ENCODE measurements around the gene PIGW.

The PIGW gene

GRCh38 chr17:36547776-36548175, 13.0 kb downstream of the PIGW start:
- no peak overlapping the region for H3K4me3 ChIP-seq (ENCODE audit: severe bottlenecking)
- peaks cover 63% of the 10 kb centered on the region for H3K36me3 ChIP-seq (ENCODE audit: low read depth)
- H3K9me3 ChIP-seq (ENCODE audit: severe bottlenecking) = no peaks in the 10 kb centered on the region
- no peaks in the 10 kb centered on the region for H3K27me3 ChIP-seq (ENCODE audit: insufficient read depth, poor library complexity, severe bottlenecking)
- TF ChIP-seq CTCF (IDR thresholded peaks at IDR 0.05; ENCODE audit: poor library complexity, severe bottlenecking) = no peak
- H3K4me1 ChIP-seq (ENCODE audit: insufficient read depth, poor library complexity, severe bottlenecking) = peaks cover 22% of the 10 kb centered on the region
- DNase-seq (ENCODE audit: low spot score) (no peak), ATAC-seq (ENCODE audit: low read depth) (no peak)
- H3K27ac ChIP-seq (ENCODE audit: poor library complexity, severe bottlenecking) = peak overlapping the region; percentile 88

GRCh38 chr17:36550491-36551417, 16.0 kb downstream of the PIGW start:
- peaks cover 86% of the 10 kb centered on the region for H3K36me3 ChIP-seq (ENCODE audit: low read depth)
- H3K27me3 ChIP-seq (ENCODE audit: insufficient read depth, poor library complexity, severe bottlenecking) = no peaks in the 10 kb centered on the region
- H3K27ac ChIP-seq (ENCODE audit: poor library complexity, severe bottlenecking) = no peak overlapping the region
- no peak overlapping the region for H3K4me3 ChIP-seq (ENCODE audit: severe bottlenecking)
- no peak for DNase-seq (ENCODE audit: low spot score)
- no peaks in the 10 kb centered on the region for H3K9me3 ChIP-seq (ENCODE audit: severe bottlenecking)
- peaks cover 18% of the 10 kb centered on the region for H3K4me1 ChIP-seq (ENCODE audit: insufficient read depth, poor library complexity, severe bottlenecking)
- no peak for TF ChIP-seq CTCF (IDR thresholded peaks at IDR 0.05; ENCODE audit: poor library complexity, severe bottlenecking)
- no peak for ATAC-seq (ENCODE audit: low read depth)

- peaks cover 2% of the 10 kb centered on the region for H3K4me1 ChIP-seq (ENCODE audit: insufficient read depth, poor library complexity, severe bottlenecking)
- TF ChIP-seq CTCF (IDR thresholded peaks at IDR 0.05; ENCODE audit: poor library complexity, severe bottlenecking) = no peak
- no peaks in the 10 kb centered on the region for H3K27me3 ChIP-seq (ENCODE audit: insufficient read depth, poor library complexity, severe bottlenecking)
- H3K27ac ChIP-seq (ENCODE audit: poor library complexity, severe bottlenecking) = no peak overlapping the region
- no peak overlapping the region for H3K4me3 ChIP-seq (ENCODE audit: severe bottlenecking)
- H3K9me3 ChIP-seq (ENCODE audit: severe bottlenecking) = no peaks in the 10 kb centered on the region
- peaks cover 84% of the 10 kb centered on the region for H3K36me3 ChIP-seq (ENCODE audit: low read depth)
- ATAC-seq (ENCODE audit: low read depth) (no peak), DNase-seq (ENCODE audit: low spot score) (no peak)
Observed at GRCh38 chr17:36553459-36553858, 18.7 kb downstream of the PIGW start.

- no peaks in the 10 kb centered on the region for H3K27me3 ChIP-seq (ENCODE audit: insufficient read depth, poor library complexity, severe bottlenecking)
- peaks cover 97% of the 10 kb centered on the region for H3K36me3 ChIP-seq (ENCODE audit: low read depth)
- no peak for TF ChIP-seq CTCF (IDR thresholded peaks at IDR 0.05; ENCODE audit: poor library complexity, severe bottlenecking)
- DNase-seq (ENCODE audit: low spot score) = no peak
- H3K4me3 ChIP-seq (ENCODE audit: severe bottlenecking) = no peak overlapping the region
- no peak overlapping the region for H3K27ac ChIP-seq (ENCODE audit: poor library complexity, severe bottlenecking)
- no peak for ATAC-seq (ENCODE audit: low read depth)
- no peaks in the 10 kb centered on the region for H3K9me3 ChIP-seq (ENCODE audit: severe bottlenecking)
- no peaks in the 10 kb centered on the region for H3K4me1 ChIP-seq (ENCODE audit: insufficient read depth, poor library complexity, severe bottlenecking)
Observed at GRCh38 chr17:36566081-36566480, 31.3 kb downstream of the PIGW start.

GRCh38 chr17:36575028-36575427, 40.2 kb downstream of the PIGW start:
- Histone ChIP-seq H3K36me3 (ENCODE audit: low read depth) (peaks cover 80% of the 10 kb centered on the region), H3K9me3 (ENCODE audit: severe bottlenecking) (no peaks in the 10 kb centered on the region), H3K27me3 (ENCODE audit: insufficient read depth, poor library complexity, severe bottlenecking) (no peaks in the 10 kb centered on the region), H3K4me3 (ENCODE audit: severe bottlenecking) (no peak overlapping the region), H3K4me1 (ENCODE audit: insufficient read depth, poor library complexity, severe bottlenecking) (no peaks in the 10 kb centered on the region), H3K27ac (ENCODE audit: poor library complexity, severe bottlenecking) (no peak overlapping the region)
- no peak for TF ChIP-seq CTCF (IDR thresholded peaks at IDR 0.05; ENCODE audit: poor library complexity, severe bottlenecking)
- ATAC-seq (ENCODE audit: low read depth) (no peak), DNase-seq (ENCODE audit: low spot score) (no peak)
